Muscle layer of colon (tissue), 2 donors: ENCODE data around the gene DIP2C.

ENCODE experiments used
- H3K27ac ChIP-seq: one replicate; pipeline ENCODE4 v1.7.0; 2013; ENCODE audit warnings: low read depth, mild to moderate bottlenecking, low read length, moderate library complexity
- H3K27me3 ChIP-seq, 2 donors: one replicate each; pipeline ENCODE4 v1.7.0; 2013; ENCODE audit warnings: low read length in 2 of 2, mild to moderate bottlenecking in 2 of 2; ENCODE audit not compliant: insufficient read depth in 2 of 2, control insufficient read depth in 1 of 2
- H3K36me3 ChIP-seq: one replicate; pipeline ENCODE4 v1.7.0; 2013; ENCODE audit warnings: mild to moderate bottlenecking, low read length; ENCODE audit not compliant: insufficient read depth
- H3K4me1 ChIP-seq: one replicate; pipeline ENCODE4 v1.7.0; 2013; ENCODE audit warnings: mild to moderate bottlenecking, low read length; ENCODE audit not compliant: insufficient read depth
- H3K4me3 ChIP-seq, 2 donors: one replicate each; pipeline ENCODE4 v1.7.0; 2013; ENCODE audit warnings: low read length in 2 of 2, low read depth in 1 of 2, mild to moderate bottlenecking in 1 of 2, moderate library complexity in 1 of 2
- H3K9ac ChIP-seq: one replicate; pipeline ENCODE4 v1.7.0; 2013; ENCODE audit warnings: low read length
- H3K9me3 ChIP-seq: one replicate; pipeline ENCODE4 v1.7.0; 2013; ENCODE audit warnings: mild to moderate bottlenecking, low read length
- donor health status: abdominal sarcoma.
- donor health status: Adenocarcinoma of cecum.

The DIP2C gene

GRCh38 chr10:494149-494542 lies 195.3 kb downstream of the DIP2C start:
- Histone ChIP-seq H3K4me1 (peaks cover 78% of the 10 kb centered on the region), H3K4me3 (no peak overlapping the region), H3K27ac (peak overlapping the region; percentile 96), H3K36me3 (no peaks in the 10 kb centered on the region), H3K9ac (no peak overlapping the region), H3K9me3 (no peaks in the 10 kb centered on the region), H3K27me3 (no peaks in the 10 kb centered on the region)

- Histone ChIP-seq H3K4me3 (no peak overlapping the region), H3K9ac (peak overlapping the region; percentile 52), H3K9me3 (no peaks in the 10 kb centered on the region), H3K27ac (peak overlapping the region; percentile 96), H3K36me3 (no peaks in the 10 kb centered on the region), H3K4me1 (peaks cover 72% of the 10 kb centered on the region), H3K27me3 (no peaks in the 10 kb centered on the region)
Measured at GRCh38 chr10:493391-494148, 195.9 kb downstream of the DIP2C start.

GRCh38 chr10:492836-493235 lies 196.6 kb downstream of the DIP2C start:
- no peaks in the 10 kb centered on the region for H3K9me3 ChIP-seq
- no peak overlapping the region for H3K4me3 ChIP-seq
- no peaks in the 10 kb centered on the region for H3K27me3 ChIP-seq
- H3K27ac ChIP-seq: peak overlapping the region; percentile 96
- peaks cover 65% of the 10 kb centered on the region for H3K4me1 ChIP-seq
- no peaks in the 10 kb centered on the region for H3K36me3 ChIP-seq
- H3K9ac ChIP-seq: peak overlapping the region; percentile 52

GRCh38 chr10:491667-492424 lies 197.6 kb downstream of the DIP2C start:
- Histone ChIP-seq H3K9ac (peak overlapping the region; percentile 52), H3K27ac (peak overlapping the region; percentile 96), H3K9me3 (no peaks in the 10 kb centered on the region), H3K4me1 (peaks cover 59% of the 10 kb centered on the region), H3K36me3 (no peaks in the 10 kb centered on the region), H3K27me3 (no peaks in the 10 kb centered on the region), H3K4me3 (peak overlapping the region in 1 of 2 donors; percentile 30)

GRCh38 chr10:490891-491571 lies 198.4 kb downstream of the DIP2C start:
- Histone ChIP-seq H3K9me3 (no peaks in the 10 kb centered on the region), H3K27ac (peak overlapping the region; percentile 96), H3K4me1 (peaks cover 67% of the 10 kb centered on the region), H3K9ac (peak overlapping the region; percentile 52), H3K27me3 (no peaks in the 10 kb centered on the region), H3K4me3 (peak overlapping the region in 1 of 2 donors; percentile 30), H3K36me3 (no peaks in the 10 kb centered on the region)

- H3K4me1 ChIP-seq: peaks cover 74% of the 10 kb centered on the region
- no peaks in the 10 kb centered on the region for H3K9me3 ChIP-seq
Measured at GRCh38 chr10:490256-490655, 199.2 kb downstream of the DIP2C start.

GRCh38 chr10:489330-489729 lies 200.1 kb downstream of the DIP2C start:
- Histone ChIP-seq H3K36me3 (no peaks in the 10 kb centered on the region), H3K4me1 (peaks cover 65% of the 10 kb centered on the region), H3K4me3 (no peak overlapping the region), H3K27me3 (no peaks in the 10 kb centered on the region), H3K9ac (no peak overlapping the region), H3K27ac (peak overlapping the region; percentile 71), H3K9me3 (no peaks in the 10 kb centered on the region)

More at GRCh38 chr10:490256-490655, 199.2 kb downstream of the DIP2C start:
- peak overlapping the region; percentile 37 for H3K9ac ChIP-seq
- H3K36me3 ChIP-seq: no peaks in the 10 kb centered on the region
- H3K4me3 ChIP-seq: no peak overlapping the region
- H3K27ac ChIP-seq: peak overlapping the region; percentile 96
- no peaks in the 10 kb centered on the region for H3K27me3 ChIP-seq

- peak overlapping the region; percentile 71 for H3K27ac ChIP-seq
- H3K9me3 ChIP-seq: no peaks in the 10 kb centered on the region
- H3K9ac ChIP-seq: no peak overlapping the region
- no peak overlapping the region for H3K4me3 ChIP-seq
- peaks cover 63% of the 10 kb centered on the region for H3K4me1 ChIP-seq
- H3K36me3 ChIP-seq: no peaks in the 10 kb centered on the region
- H3K27me3 ChIP-seq: no peaks in the 10 kb centered on the region
Measured at GRCh38 chr10:488933-489215, 200.6 kb downstream of the DIP2C start.

GRCh38 chr10:488081-488932 lies 201.2 kb downstream of the DIP2C start:
- no peaks in the 10 kb centered on the region for H3K27me3 ChIP-seq
- peak overlapping the region; percentile 71 for H3K27ac ChIP-seq
- no peak overlapping the region for H3K9ac ChIP-seq
- no peaks in the 10 kb centered on the region for H3K36me3 ChIP-seq
- peaks cover 63% of the 10 kb centered on the region for H3K4me1 ChIP-seq
- no peaks in the 10 kb centered on the region for H3K9me3 ChIP-seq
- H3K4me3 ChIP-seq: no peak overlapping the region

- H3K27ac ChIP-seq: peak overlapping the region; percentile 93
- H3K4me1 ChIP-seq: peaks cover 63% of the 10 kb centered on the region
- H3K36me3 ChIP-seq: peaks cover 4% of the 10 kb centered on the region
- no peak overlapping the region for H3K4me3 ChIP-seq
- H3K9me3 ChIP-seq: no peaks in the 10 kb centered on the region
- peak overlapping the region; percentile 18 for H3K9ac ChIP-seq
- H3K27me3 ChIP-seq: no peaks in the 10 kb centered on the region
Measured at GRCh38 chr10:486666-487322, 202.7 kb downstream of the DIP2C start.
